ENCODE results near the gene PCDHA8. TPM values are rescaled to one million over a fixed set of nuclear protein-coding genes. Genes with fewer than 3 reads are reported as not detected.

PCDHA8 gene
- total and polyA plus RNA-seq, 2 of the 13 experiments (the other 11 are each of a cell fraction or from before 2014, with no cell fraction given): 0.03 to 0.11 TPM

DNA sequence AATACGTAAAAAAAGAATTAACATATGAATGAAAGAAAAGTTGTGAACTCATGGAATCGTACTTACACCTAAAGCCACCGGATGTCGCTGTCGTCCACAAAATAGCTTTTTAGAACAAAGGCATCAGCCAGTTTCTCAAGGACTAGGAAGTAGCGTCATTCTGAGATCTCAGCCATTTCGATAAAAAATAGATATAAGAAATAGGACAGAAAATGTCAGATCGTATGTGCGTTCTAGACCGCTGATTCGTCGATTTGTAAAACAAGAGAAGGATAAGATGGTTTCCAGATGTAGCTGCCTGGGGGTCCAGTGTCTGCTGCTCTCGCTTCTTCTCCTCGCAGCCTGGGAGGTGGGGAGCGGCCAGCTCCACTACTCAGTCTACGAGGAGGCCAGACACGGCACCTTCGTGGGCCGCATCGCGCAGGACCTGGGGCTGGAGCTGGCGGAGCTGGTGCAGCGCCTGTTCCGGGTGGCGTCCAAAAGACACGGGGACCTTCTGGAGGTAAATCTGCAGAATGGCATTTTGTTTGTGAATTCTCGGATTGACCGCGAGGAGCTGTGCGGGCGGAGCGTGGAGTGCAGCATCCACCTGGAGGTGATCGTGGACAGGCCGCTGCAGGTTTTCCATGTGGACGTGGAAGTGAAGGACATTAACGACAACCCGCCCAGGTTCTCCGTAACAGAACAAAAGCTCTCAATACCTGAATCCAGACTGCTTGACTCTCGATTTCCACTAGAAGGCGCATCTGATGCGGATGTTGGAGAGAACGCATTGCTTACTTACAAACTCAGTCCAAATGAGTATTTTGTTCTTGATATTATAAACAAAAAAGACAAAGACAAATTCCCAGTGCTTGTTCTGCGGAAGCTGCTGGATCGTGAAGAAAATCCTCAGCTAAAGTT lies 15.0 kb downstream of the PCDHA8 start, which contains the start of gene PCDHA10:
PCDHA10 (plus strand) TSS at position 126 of the 903 bp plus-strand sequence; CDS start at position 278, 152 bp downstream.
- H2AFZ ChIP-seq (ENCODE audit: low read length): no peak within 1 kb of the TSS
- H4K20me1 ChIP-seq (ENCODE audit: insufficient read depth, low read length): no peaks in the 10 kb centered on the region
- BruUV-seq (replicated peaks): no TSS peak
- H3K4me2 ChIP-seq (ENCODE audit: low read depth, low read length): no peak within 1 kb of the TSS
- no peaks in the 10 kb centered on the region for H3K4me1 ChIP-seq (ENCODE audit: insufficient read depth, low read length)
- no peak within 1 kb of the TSS for H3K9ac ChIP-seq (ENCODE audit: insufficient read depth, low read depth, low read length)
- POLR2A ChIA-PET: no interaction called here
- H3K27ac ChIP-seq (ENCODE audit: extremely low read length, insufficient read depth, low read length): no peak within 1 kb of the TSS
- in situ Hi-C loops (cut with HindIII; ENCODE audit: extremely low pct_ligation_motif_present, low pct_unique_long_range_greater_than_20kb): no loop called here
- no peak within 1 kb of the TSS for H3K4me3 ChIP-seq (replicated peaks in 1 of 3; ENCODE audit: insufficient read depth in 1 of 3, low read depth in 2 of 3, low read length in 3 of 3)
- no peak for FAIRE-seq
- H3K9me3 ChIP-seq (ENCODE audit: low read length): no peaks in the 10 kb centered on the region
- H3K79me2 ChIP-seq (ENCODE audit: insufficient read depth, low read length): no peaks in the 10 kb centered on the region
- no peaks in the 10 kb centered on the region for H3K27me3 ChIP-seq (ENCODE audit: control insufficient read depth in 1 of 2, insufficient read depth in 2 of 2, low read length in 2 of 2)
- DNase-seq (ENCODE audit: low spot score): peak; percentile 6
- WGBS (ENCODE audit: low lambda C conversion rate): 68% methylated on average over 43 of the region's 44 CpGs
- TF ChIP-seq NCOA5 (CRISPR knock-in tag; IDR thresholded peaks at IDR 0.05) (no peak), STAG1 (CRISPR knock-in tag; IDR thresholded peaks at IDR 0.05) (peak; percentile 46), MAFK (conservative IDR thresholded peaks at IDR 0.05 in 1 of 2, IDR thresholded peaks at IDR 0.05 in 1 of 2; ENCODE audit: low read length in 2 of 2) (peak in 1 of 2 experiments; percentile 31; a peak in 2 of 4 replicates)
- TF ChIP-seq, protein P1, sequence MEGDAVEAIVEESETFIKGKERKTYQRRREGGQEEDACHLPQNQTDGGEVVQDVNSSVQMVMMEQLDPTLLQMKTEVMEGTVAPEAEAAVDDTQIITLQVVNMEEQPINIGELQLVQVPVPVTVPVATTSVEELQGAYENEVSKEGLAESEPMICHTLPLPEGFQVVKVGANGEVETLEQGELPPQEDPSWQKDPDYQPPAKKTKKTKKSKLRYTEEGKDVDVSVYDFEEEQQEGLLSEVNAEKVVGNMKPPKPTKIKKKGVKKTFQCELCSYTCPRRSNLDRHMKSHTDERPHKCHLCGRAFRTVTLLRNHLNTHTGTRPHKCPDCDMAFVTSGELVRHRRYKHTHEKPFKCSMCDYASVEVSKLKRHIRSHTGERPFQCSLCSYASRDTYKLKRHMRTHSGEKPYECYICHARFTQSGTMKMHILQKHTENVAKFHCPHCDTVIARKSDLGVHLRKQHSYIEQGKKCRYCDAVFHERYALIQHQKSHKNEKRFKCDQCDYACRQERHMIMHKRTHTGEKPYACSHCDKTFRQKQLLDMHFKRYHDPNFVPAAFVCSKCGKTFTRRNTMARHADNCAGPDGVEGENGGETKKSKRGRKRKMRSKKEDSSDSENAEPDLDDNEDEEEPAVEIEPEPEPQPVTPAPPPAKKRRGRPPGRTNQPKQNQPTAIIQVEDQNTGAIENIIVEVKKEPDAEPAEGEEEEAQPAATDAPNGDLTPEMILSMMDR (CRISPR knock-in tag; IDR thresholded peaks at IDR 0.05): peak; percentile 55
- TF ChIP-seq, protein P2, sequence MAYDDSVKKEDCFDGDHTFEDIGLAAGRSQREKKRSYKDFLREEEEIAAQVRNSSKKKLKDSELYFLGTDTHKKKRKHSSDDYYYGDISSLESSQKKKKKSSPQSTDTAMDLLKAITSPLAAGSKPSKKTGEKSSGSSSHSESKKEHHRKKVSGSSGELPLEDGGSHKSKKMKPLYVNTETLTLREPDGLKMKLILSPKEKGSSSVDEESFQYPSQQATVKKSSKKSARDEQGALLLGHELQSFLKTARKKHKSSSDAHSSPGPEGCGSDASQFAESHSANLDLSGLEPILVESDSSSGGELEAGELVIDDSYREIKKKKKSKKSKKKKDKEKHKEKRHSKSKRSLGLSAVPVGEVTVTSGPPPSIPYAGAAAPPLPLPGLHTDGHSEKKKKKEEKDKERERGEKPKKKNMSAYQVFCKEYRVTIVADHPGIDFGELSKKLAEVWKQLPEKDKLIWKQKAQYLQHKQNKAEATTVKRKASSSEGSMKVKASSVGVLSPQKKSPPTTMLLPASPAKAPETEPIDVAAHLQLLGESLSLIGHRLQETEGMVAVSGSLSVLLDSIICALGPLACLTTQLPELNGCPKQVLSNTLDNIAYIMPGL (CRISPR knock-in tag; IDR thresholded peaks at IDR 0.05; ENCODE audit: borderline replicate concordance in 1 of 2, low read depth in 1 of 2): no peak
- TF ChIP-seq, protein P3, sequence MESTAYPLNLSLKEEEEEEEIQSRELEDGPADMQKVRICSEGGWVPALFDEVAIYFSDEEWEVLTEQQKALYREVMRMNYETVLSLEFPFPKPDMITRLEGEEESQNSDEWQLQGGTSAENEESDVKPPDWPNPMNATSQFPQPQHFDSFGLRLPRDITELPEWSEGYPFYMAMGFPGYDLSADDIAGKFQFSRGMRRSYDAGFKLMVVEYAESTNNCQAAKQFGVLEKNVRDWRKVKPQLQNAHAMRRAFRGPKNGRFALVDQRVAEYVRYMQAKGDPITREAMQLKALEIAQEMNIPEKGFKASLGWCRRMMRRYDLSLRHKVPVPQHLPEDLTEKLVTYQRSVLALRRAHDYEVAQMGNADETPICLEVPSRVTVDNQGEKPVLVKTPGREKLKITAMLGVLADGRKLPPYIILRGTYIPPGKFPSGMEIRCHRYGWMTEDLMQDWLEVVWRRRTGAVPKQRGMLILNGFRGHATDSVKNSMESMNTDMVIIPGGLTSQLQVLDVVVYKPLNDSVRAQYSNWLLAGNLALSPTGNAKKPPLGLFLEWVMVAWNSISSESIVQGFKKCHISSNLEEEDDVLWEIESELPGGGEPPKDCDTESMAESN (CRISPR knock-in tag; conservative IDR thresholded peaks at IDR 0.05): no peak
- H3K36me3 ChIP-seq (replicated peaks in 1 of 2; ENCODE audit: control insufficient read depth in 1 of 2, insufficient read depth in 2 of 2, low read length in 2 of 2): no peaks in the 10 kb centered on the region
- ATAC-seq: no peak
- intact Hi-C loops (cut with micrococcal nuclease; ENCODE audit: unreplicated experiment): no loop called here
- CTCF ChIA-PET (ENCODE audit: low intra/inter-chr PET ratio, low total read pairs): interaction anchor here (1.1 kb wide), 1 partner anchor 185 kb away, joined by 4 read pairs; no protein-coding TSS in a partner anchor

Data from HepG2 (cell line).